Endothelial cell (in vitro differentiated cells): ENCODE measurements around the gene CAMKMT. TPM values are rescaled to one million over a fixed set of nuclear protein-coding genes. Genes with fewer than 3 reads are reported as not detected.

ENCODE experiments used
- DNase-seq: peaks from one replicate; pipeline ENCODE4 v3.0.0; 2021; ENCODE audit warnings: low spot score
- H3K27ac Mint-ChIP-seq: one replicate; pipeline ENCODE4 v1.8.0; 2021; ENCODE audit warnings: mixed read lengths, inconsistent platforms; ENCODE audit not compliant: unreplicated experiment
- H3K27me3 Mint-ChIP-seq: one replicate; pipeline ENCODE4 v1.8.0; 2021; ENCODE audit warnings: mild to moderate bottlenecking, moderate library complexity, mixed read lengths, inconsistent platforms; ENCODE audit not compliant: unreplicated experiment
- H3K36me3 Mint-ChIP-seq: one replicate; pipeline ENCODE4 v1.8.0; 2021; ENCODE audit warnings: mild to moderate bottlenecking, low read depth, mixed read lengths, inconsistent platforms; ENCODE audit not compliant: unreplicated experiment
- H3K4me1 Mint-ChIP-seq: one replicate; pipeline ENCODE4 v1.8.0; 2021; ENCODE audit warnings: mild to moderate bottlenecking, mixed read lengths, inconsistent platforms; ENCODE audit not compliant: unreplicated experiment
- H3K4me3 Mint-ChIP-seq: one replicate; pipeline ENCODE4 v1.8.0; 2021; ENCODE audit warnings: mild to moderate bottlenecking, mixed read lengths, inconsistent platforms; ENCODE audit not compliant: unreplicated experiment
- H3K9me3 Mint-ChIP-seq: one replicate; pipeline ENCODE4 v1.8.0; 2021; ENCODE audit warnings: mixed read lengths, inconsistent platforms; ENCODE audit not compliant: unreplicated experiment
- total RNA-seq: library from RNA; stranded (reverse); fragmentation: NEBNext Ultra II Directional; extraction: Animal tissue kit (Norgen Biotek cat#: 25700); gene quantifications from one replicate; pipeline ENCODE4 v1.2.1, GENCODE V29; 2021; ENCODE audit not compliant: unreplicated experiment
- TF ChIP-seq, protein P1 (sequence below): fragments of 200-600 bp; sonication (generic); IDR thresholded peaks from one replicate; pipeline ENCODE4 v1.5.0; 2021; ENCODE audit warnings: antibody characterized with exemption; ENCODE audit not compliant: unreplicated experiment

The CAMKMT gene
- total RNA-seq, 1 donor from 2014 or later, result 8.4 TPM

- TF ChIP-seq, protein P1, sequence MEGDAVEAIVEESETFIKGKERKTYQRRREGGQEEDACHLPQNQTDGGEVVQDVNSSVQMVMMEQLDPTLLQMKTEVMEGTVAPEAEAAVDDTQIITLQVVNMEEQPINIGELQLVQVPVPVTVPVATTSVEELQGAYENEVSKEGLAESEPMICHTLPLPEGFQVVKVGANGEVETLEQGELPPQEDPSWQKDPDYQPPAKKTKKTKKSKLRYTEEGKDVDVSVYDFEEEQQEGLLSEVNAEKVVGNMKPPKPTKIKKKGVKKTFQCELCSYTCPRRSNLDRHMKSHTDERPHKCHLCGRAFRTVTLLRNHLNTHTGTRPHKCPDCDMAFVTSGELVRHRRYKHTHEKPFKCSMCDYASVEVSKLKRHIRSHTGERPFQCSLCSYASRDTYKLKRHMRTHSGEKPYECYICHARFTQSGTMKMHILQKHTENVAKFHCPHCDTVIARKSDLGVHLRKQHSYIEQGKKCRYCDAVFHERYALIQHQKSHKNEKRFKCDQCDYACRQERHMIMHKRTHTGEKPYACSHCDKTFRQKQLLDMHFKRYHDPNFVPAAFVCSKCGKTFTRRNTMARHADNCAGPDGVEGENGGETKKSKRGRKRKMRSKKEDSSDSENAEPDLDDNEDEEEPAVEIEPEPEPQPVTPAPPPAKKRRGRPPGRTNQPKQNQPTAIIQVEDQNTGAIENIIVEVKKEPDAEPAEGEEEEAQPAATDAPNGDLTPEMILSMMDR, result no peak
- H3K36me3 Mint-ChIP-seq, result no peaks in the 10 kb centered on the region
- peaks cover 19% of the 10 kb centered on the region for H3K4me1 Mint-ChIP-seq
Observed at GRCh38 chr2:44807201-44808025, 445.7 kb downstream of the CAMKMT start.

GRCh38 chr2:44810892-44811530 is 449.3 kb downstream of the CAMKMT start:
- Mint-ChIP-seq H3K9me3 (no peaks in the 10 kb centered on the region), H3K27me3 (peaks cover 3% of the 10 kb centered on the region), H3K36me3 (no peaks in the 10 kb centered on the region), H3K27ac (no peak overlapping the region), H3K4me3 (no peak overlapping the region), H3K4me1 (no peaks in the 10 kb centered on the region)
- TF ChIP-seq, protein P1, result no peak
- DNase-seq, result no peak

More at GRCh38 chr2:44807201-44808025, 445.7 kb downstream of the CAMKMT start:
- DNase-seq, result no peak
- Mint-ChIP-seq H3K9me3 (no peaks in the 10 kb centered on the region), H3K27ac (no peak overlapping the region), H3K27me3 (peaks cover 8% of the 10 kb centered on the region), H3K4me3 (no peak overlapping the region)

- peaks cover 3% of the 10 kb centered on the region for H3K27me3 Mint-ChIP-seq
- no peak overlapping the region for H3K4me3 Mint-ChIP-seq
- no peaks in the 10 kb centered on the region for H3K36me3 Mint-ChIP-seq
- H3K27ac Mint-ChIP-seq, result no peak overlapping the region
- TF ChIP-seq, protein P1, result no peak
- DNase-seq, result no peak
- no peaks in the 10 kb centered on the region for H3K9me3 Mint-ChIP-seq
- H3K4me1 Mint-ChIP-seq, result peaks cover 9% of the 10 kb centered on the region
Observed at GRCh38 chr2:44813165-44813564, 451.4 kb downstream of the CAMKMT start.

DNA sequence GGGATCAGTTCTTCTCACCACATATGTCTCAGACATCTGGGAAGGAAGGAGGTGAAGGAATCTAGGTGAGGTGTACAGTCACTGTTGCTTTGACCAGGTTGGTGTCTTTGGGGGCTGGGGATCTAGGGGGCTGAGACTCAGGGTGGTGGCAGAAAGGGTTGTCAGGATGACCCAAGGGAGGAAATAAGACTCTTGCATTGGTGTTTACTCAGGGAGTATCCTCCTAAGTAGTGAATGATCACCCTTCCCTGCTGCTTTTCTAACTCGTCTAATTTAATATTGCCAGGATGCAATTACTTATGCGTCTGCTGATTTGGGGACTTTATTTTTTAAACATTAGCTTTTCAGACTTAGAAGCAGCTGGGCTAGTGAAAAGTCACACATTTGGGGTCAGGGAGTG is 451.9 kb downstream of the CAMKMT start:
- TF ChIP-seq, protein P1, result no peak
- Mint-ChIP-seq H3K4me1 (peaks cover 13% of the 10 kb centered on the region), H3K9me3 (no peaks in the 10 kb centered on the region), H3K27ac (no peak overlapping the region), H3K27me3 (peaks cover 3% of the 10 kb centered on the region), H3K36me3 (no peaks in the 10 kb centered on the region), H3K4me3 (no peak overlapping the region)
- DNase-seq, result no peak

GRCh38 chr2:44817256-44817655 is 455.5 kb downstream of the CAMKMT start:
- H3K4me1 Mint-ChIP-seq, result peaks cover 13% of the 10 kb centered on the region
- no peaks in the 10 kb centered on the region for H3K27me3 Mint-ChIP-seq
- no peak overlapping the region for H3K4me3 Mint-ChIP-seq
- no peaks in the 10 kb centered on the region for H3K36me3 Mint-ChIP-seq
- no peak overlapping the region for H3K27ac Mint-ChIP-seq
- TF ChIP-seq, protein P1, result no peak
- DNase-seq, result no peak
- H3K9me3 Mint-ChIP-seq, result no peaks in the 10 kb centered on the region
